ENCODE measurements around the gene CNP.

CNP gene

GRCh38 chr17:41996855-41997164, 30.2 kb downstream of the CNP start:
- no peak overlapping the region for H3K4me3 ChIP-seq (ENCODE audit: low read depth, low read length)
- TF ChIP-seq CTCF (IDR thresholded peaks at IDR 0.05; ENCODE audit: insufficient read depth, low read depth, low read length, missing control alignments) = no peak
- DNase-seq (ENCODE audit: low read depth) = no peak

GRCh38 chr17:41998497-41998896, 31.9 kb downstream of the CNP start:
- TF ChIP-seq CTCF (IDR thresholded peaks at IDR 0.05; ENCODE audit: insufficient read depth, low read depth, low read length, missing control alignments) = no peak
- DNase-seq (ENCODE audit: low read depth) = no peak

GRCh38 chr17:42000413-42001133, 34.0 kb downstream of the CNP start:
- no peak for DNase-seq (ENCODE audit: low read depth)
- no peak overlapping the region for H3K4me3 ChIP-seq (ENCODE audit: low read depth, low read length)
- no peak for TF ChIP-seq CTCF (IDR thresholded peaks at IDR 0.05; ENCODE audit: insufficient read depth, low read depth, low read length, missing control alignments)

More at GRCh38 chr17:41998497-41998896, 31.9 kb downstream of the CNP start:
- no peak overlapping the region for H3K4me3 ChIP-seq (ENCODE audit: low read depth, low read length)

GRCh38 chr17:42001729-42002128, 35.1 kb downstream of the CNP start:
- H3K4me3 ChIP-seq (ENCODE audit: low read depth, low read length) = no peak overlapping the region
- DNase-seq (ENCODE audit: low read depth) = no peak
- no peak for TF ChIP-seq CTCF (IDR thresholded peaks at IDR 0.05; ENCODE audit: insufficient read depth, low read depth, low read length, missing control alignments)

- TF ChIP-seq CTCF (IDR thresholded peaks at IDR 0.05; ENCODE audit: insufficient read depth, low read depth, low read length, missing control alignments) = no peak
- no peak overlapping the region for H3K4me3 ChIP-seq (ENCODE audit: low read depth, low read length)
- no peak for DNase-seq (ENCODE audit: low read depth)
Measured at GRCh38 chr17:42002175-42002791, 35.7 kb downstream of the CNP start.

- no peak for DNase-seq (ENCODE audit: low read depth)
- no peak for TF ChIP-seq CTCF (IDR thresholded peaks at IDR 0.05; ENCODE audit: insufficient read depth, low read depth, low read length, missing control alignments)
- no peak overlapping the region for H3K4me3 ChIP-seq (ENCODE audit: low read depth, low read length)
Measured at GRCh38 chr17:42002792-42003301, 36.3 kb downstream of the CNP start.
